Endometrial microvascular endothelial cells (primary cell): ENCODE measurements around the gene USP49. TPM values are rescaled to one million over a fixed set of nuclear protein-coding genes. Genes with fewer than 3 reads are reported as not detected.

Experiments
- in situ Hi-C: cut with HindIII; loops from 2 replicates; pipeline ENCODE4 v1.10.0; 2017; ENCODE audit warnings: low sequenced_read_pairs, low pct_unique_long_range_greater_than_20kb; ENCODE audit errors: inconsistent ontology term
- total RNA-seq: library from RNA; depleted of rRNA; stranded (reverse); fragments of >200 nt; gene quantifications from one replicate; pipeline ENCODE4 v1.2.3, GENCODE V29; 2015; ENCODE audit errors: inconsistent ontology term

Gene USP49
- total RNA-seq, 1 donor from 2014 or later: 2.8 TPM

DNA sequence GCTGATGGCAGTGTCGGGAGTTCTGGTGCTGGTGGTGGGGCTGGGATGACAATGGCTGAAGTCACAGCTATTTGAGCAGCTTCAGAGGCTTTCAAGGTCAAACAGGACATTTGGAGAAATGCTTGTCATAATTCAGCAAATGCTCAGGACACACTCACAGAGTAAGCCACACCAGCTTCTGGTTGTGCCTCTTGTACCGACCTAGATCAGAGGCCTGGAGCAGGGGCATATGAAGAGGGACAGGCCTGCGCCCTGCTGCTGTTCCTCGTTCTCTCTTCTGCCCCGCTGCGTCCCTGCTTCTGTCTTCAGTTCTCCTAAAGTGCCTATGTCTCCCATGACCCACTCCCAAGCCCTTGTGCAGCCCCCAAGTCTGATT is 147.1 kb downstream of the USP49 start:
- in situ Hi-C loops: no loop called here

DNA sequence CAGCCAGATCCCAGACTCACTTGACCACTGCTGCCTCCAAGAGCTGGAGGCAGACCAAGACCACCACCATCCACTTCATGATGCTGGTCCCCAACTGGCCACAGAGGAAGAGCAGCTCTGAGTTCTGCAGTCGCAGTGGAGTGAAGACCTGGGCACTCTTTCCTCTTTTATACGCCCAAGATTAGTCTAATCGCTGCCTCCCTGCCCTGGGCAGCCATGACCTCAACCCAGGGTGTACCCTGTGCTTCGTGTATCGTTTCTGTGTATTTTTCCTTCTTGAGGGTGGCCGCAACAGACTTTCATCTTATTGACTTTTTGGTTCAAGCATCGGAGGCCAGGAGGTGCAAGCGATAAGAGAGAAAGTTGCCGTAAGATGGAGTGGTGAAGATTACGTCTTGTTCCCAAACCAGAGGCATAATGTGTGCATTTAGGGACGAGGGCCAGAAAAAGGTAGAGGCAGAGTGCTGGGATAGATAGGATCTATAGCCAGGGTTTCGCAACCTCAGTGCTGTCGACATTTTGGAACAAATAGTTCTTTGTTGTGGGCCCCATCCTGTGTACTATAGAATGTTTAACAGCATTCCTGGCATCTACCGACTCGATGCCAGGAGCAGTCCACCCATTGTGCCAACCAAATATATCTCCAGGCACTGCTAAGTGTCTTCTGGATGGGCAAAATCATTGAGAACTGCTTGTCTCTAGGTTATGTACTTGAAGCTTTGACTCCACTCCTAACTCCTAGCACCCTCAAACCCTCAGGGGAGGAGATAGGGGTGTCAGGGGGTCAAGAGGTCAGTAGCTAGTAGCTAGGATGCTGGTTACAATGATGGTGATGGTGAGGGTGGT is 147.7 kb downstream of the USP49 start, which contains the start of gene PGC:
Gene PGC (minus strand): TSS at position 142 of the 846 bp plus-strand sequence. CDS start 63 bp downstream, at position 79.
- in situ Hi-C loops: no loop called here

DNA sequence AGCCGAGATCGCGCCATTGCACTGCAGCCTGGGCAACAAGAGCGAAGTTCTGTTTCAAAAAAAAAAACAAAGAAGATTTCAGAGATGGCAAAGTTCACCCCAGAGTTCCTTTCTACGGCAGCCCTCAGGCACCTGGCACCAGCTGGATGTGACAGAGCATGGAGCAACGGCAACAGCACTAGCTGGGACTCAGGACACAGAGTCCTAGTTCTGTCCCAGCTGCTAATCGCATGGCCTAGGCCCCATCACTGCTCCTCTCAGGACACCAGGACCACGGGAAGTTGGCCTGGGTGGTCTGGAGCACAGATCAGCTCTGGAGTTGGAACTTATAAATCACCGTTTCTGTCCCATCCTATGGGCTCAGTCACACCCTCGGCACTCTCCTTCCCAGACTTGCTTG is 149.1 kb downstream of the USP49 start:
- in situ Hi-C loops: no loop called here

DNA sequence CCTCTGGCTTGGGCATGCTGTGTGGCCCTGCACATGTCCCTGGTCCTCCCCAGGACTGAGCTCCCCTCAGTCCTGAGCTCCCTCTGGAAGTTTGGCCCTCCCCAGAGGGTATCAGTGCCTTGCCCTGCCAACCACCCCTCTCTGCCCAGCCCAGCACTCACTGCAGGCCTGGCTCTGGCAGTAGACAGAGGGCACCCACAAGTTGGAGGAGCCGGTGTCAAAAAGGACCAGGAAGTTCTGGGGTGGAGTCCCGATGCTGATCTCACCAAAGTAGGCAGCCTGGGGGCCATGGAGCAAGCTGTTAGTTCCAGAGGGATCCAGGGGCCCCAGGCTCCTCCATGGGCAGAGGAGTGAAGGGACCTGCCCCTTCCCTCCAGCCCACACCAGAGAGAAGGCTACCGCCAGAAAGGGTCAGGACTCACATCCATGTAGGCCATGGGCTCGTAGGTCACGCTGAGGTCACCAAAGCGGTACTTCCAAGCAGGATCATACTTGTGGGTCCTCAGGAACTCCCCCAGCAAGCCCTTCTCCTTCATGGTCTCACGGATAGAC is 150.9 kb downstream of the USP49 start:
- in situ Hi-C loops: no loop called here

DNA sequence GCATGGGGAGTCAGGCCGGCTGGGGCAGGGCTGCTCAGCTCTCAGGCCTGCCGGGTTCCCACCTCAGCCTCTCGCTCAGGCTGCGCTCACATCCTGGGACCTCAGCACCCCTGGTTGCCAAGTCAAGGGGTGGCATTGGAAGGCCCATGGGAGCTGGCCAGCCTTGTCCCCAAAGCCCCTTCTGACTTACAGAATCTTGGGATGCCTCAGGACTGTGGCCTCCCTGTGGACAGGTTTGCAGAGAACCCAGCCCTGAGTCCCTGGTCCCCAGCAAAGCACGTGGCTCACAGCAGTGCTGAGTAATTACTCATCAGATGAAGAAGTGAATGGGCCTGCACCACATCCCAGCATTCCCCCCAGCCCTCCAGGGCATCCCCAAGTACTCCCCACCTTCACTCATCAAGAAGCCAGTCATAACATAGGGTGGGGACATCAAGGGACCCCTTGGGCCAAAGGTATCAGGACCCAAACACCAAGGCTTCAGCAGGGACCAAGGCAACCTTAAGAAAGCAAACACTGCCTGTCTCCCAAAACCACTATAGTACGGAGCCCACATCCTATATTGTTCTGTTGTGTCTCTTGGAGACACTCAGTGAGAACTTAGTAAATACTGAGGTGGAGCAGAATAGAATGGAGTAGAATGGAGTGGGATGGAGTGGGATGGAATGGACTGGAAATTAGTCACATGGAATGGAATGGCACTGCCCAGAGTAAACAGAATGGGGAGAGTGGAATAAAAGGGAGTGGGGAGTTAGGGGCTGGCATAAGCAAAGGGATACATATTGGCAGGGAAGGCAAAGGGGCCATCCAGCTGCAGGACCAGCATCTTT is 151.6 kb downstream of the USP49 start:
- in situ Hi-C loops: no loop called here

DNA sequence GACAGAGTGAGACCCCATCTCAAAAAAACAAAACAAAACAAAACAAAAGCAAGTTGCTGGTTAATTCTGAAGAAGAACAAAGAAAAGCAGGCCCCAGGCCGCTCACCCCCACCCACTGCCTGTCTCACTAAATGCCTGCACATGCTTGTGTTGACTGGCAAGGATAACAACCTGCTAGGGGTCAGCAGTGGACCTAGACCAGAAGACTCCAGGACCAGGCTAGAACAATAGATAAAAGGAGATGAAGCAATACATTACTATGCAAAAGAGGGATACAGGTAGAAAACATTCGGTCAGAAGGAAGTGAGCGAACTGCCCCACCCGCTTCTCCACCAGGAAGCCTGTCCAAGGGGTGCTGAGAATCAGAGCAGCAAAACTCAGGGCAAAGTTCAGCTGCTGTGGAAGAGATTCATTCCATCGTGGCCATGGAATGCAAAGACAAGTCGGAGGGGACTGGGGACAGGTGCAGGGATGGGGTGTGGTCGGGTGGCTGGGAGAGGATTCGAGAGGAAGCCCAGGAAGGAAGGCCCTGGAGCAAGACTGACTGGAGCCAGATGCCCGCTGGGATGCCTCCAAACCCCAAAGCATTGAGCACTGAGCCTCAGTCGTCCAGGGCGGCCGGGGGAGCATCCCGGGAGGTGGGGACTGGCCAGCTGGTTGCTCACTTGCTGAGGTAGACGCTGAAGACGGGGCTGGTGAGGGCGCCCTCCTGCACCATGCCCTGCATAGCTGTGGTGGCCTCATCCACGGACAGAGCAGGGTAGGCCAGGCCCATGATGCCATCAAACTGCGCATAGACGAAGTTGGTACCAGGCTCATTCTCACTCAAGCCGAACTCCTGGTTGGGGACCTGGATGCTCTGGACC is 153.3 kb downstream of the USP49 start:
- in situ Hi-C loops: no loop called here

DNA sequence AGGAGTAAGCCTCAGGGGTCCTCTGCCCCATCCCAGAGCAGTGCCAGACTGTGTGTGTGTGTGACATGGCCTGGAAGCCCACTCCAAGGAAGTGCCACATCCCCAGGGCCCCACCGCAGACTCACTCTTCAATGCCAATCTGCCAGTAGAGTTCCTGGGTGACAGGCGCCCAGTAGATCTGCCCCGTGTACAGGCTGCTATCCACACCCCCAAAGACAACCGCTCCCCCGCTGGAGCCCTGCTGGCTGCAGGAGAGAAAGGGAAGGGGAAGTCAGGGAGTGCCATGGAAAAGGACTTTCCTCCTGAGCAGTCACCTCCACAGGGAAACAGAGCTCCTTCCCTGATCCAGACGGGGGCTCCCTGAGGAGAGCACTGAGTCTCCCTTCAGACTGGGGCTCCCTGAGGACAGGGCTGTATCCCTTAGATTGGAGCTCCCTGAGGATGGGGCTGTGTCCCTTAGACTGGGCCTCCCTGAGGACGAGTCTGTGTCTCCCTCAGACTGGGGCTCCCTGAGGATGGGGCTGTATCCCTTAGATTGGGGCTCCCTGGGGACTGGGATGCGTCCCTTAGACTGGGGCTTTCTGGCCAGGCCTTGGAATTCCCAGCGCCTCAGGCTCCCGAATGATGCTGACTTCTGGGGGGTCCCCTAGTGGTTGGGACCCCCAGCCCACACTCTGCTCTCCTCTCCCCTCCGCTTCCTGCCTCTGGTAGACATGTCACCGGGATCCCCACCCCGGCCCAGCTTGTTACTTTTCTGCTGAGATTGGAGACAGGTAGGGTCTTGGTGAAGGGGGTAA is 154.6 kb downstream of the USP49 start:
- in situ Hi-C loops: no loop called here

Other genes starting within 250 kb of the USP49 start
- 5.9 TPM for gene TFEB, start 159.8 kb downstream of the USP49 start, total RNA-seq
- not detected for gene PGC, start 148.0 kb downstream of the USP49 start, total RNA-seq
- 1.2 TPM for gene FRS3, start 115.5 kb downstream of the USP49 start, total RNA-seq
- gene PRICKLE4, start 114.6 kb downstream of the USP49 start, total RNA-seq: 4.5 TPM
- 212 TPM for gene TOMM6, start 107.7 kb downstream of the USP49 start, total RNA-seq
- 30.9 TPM for gene MED20, start 25.8 kb upstream of the USP49 start, total RNA-seq
- gene BYSL, start 26.1 kb upstream of the USP49 start, total RNA-seq: 10.4 TPM
- 153 TPM for gene CCND3, start 46.4 kb upstream of the USP49 start, total RNA-seq
- gene TAF8, start 155.1 kb upstream of the USP49 start, total RNA-seq: 34.9 TPM
- 0.46 TPM for gene C6orf132, start 247.2 kb upstream of the USP49 start, total RNA-seq